22Rv1 (cell line): Measurements from ENCODE around the gene PATJ.

Experiments used
- CTCF ChIP-seq: fragments of 450-650 bp; IDR thresholded peaks from 2 replicates; pipeline ENCODE4 v1.5.1; 2017; ENCODE audit warnings: mild to moderate bottlenecking
- ZFX ChIP-seq: fragments of 450-650 bp; IDR thresholded peaks from 2 replicates; pipeline ENCODE4 v1.6.1; 2017; ENCODE audit warnings: antibody characterized with exemption, borderline replicate concordance

GRCh38 chr1:61816191-61816590 is 73.9 kb downstream of the PATJ start:
- TF ChIP-seq CTCF = no peak
- TF ChIP-seq ZFX = no peak
